HG03558 (cell line): Measurements from ENCODE around the gene UBE2I.

Experiments used
- ATAC-seq: cut with Tn5 transposase; IDR thresholded peaks from one replicate; pipeline ENCODE4 v1.9.1; 2021; ENCODE audit warnings: moderate number of reproducible peaks; ENCODE audit not compliant: unreplicated experiment; ENCODE audit errors: extremely low read depth

The UBE2I gene

DNA sequence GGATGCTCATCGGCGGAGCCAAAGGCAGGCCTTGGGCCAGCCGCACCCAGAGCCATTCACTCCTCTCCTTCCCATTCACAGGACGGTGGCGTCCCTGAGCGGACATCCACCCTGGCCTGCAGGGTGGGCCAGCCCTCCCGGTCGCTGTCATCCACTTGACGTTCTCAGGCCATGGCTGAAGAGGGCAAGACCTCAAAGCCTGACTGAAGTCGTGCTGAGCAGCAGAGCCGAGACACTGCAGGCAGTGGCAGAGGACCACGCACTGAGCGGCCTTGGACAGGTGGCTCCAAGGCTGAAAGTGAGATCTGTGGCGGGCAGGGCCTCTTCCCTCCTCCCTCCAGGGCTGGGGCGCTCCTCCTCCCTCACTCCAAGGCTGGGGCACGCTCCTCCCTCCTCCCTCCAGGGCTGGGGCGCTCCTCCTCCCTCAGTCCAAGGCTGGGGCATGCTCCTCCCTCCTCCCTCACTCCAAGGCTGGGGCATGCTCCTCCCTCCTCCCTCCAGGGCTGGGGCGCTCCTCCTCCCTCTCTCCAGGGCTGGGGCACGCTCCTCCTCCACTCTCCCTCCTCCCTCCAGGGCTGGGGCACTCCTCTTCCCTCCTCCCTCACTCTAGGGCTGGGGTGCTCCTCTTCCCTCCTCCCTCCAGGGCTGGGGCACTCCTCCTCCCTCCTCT, 66.4 kb downstream of the UBE2I start:
- no peak for ATAC-seq
